ENCODE results near the gene PLCXD3.

PLCXD3 gene

DNA sequence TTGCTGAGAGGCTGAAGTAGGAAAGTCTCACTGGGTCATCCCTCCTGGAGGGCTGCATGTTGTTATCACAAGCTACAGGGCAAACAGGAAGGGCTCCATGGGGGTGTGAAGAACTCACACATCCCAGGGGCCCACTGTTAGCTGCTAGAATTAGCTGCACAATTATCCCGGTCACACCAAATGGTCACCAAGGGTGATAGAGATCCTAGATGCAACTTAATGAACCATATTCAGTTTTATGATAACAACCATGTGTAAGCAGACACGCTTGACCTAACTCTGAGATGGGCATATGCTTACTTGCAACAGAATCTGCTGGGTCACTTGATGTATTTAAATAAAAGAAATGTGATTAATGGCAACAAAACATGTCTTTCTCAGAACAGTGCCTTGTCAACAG is 153.6 kb downstream of the PLCXD3 start:
- TF ChIP-seq CTCF (conservative IDR thresholded peaks at IDR 0.05; ENCODE audit: low read depth) = no peak
- no peak for DNase-seq (ENCODE audit: low spot score)
- ChIA-PET CTCF (no interaction called here), POLR2A (ENCODE audit: low non-redundant PET) (no interaction called here)
- H3K27ac ChIP-seq = no peak overlapping the region

DNA sequence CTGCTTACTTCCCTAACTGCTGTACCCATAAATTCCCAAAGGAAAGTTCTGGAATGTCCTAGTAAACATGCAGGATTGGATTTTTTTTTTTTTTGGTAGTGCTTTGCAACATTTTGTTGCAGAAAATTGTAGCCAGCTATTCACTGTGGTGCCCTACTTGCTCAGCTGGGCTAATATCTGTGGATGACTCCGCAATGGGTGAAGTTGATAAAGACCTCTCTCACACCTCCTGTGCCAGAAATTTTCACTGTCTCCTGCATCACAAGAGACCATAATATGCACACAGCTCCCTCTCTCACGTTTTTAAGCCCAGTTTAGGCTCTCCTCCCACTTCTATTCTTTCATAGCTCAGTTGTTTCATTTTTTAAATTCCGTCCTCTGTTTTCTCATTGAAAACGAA is 160.6 kb downstream of the PLCXD3 start:
- no peak overlapping the region for H3K27ac ChIP-seq
- no peak for DNase-seq (ENCODE audit: low spot score)
- no peak for TF ChIP-seq CTCF (conservative IDR thresholded peaks at IDR 0.05; ENCODE audit: low read depth)
- POLR2A ChIA-PET (ENCODE audit: low non-redundant PET) = no interaction called here
- CTCF ChIA-PET = no interaction called here

DNA sequence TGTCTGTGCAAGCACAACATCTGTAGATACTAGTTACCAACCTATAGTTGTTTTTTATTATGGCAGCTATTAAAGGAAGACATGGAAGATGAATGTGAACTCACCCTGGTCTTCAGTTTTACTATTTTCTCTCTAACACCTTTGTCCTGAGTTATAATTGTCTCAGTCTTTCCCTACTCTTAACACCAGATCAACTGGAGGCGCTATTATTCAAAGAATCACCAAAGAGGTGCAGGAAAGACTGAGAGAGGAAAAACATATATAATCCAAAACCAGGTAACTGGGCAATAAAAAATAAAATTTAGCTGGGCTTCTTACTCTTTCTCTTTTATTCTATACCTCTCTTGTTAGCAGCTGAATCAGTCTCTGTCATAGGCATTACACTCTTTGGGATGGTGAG is 162.8 kb downstream of the PLCXD3 start:
- no peak for TF ChIP-seq CTCF (conservative IDR thresholded peaks at IDR 0.05; ENCODE audit: low read depth)
- no peak for DNase-seq (ENCODE audit: low spot score)
- CTCF ChIA-PET = interaction anchor here (0.5 to 0.9 kb wide), 2 partner anchors 294 to 1436 kb away, joined by 3 read pairs; no protein-coding TSS in a partner anchor
- no peak overlapping the region for H3K27ac ChIP-seq
- POLR2A ChIA-PET (ENCODE audit: low non-redundant PET) = no interaction called here

DNA sequence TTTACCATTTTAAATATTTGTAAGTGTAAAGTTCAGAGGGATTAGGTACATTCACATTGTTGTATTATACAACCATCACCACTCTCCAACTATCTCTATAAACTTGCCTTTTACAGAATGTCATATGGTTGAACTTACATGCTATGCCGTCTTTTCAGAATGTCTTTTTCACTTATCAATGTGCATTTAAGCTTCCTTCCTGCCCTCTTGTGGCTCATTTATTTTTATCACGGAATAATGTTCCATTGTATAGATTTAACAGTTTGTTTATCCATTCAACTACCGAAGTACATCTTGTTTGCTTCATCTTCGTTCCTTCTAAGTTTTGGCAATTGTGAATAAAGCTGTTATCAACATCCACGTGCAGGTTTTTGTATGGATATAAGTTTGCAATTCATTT is 163.8 kb downstream of the PLCXD3 start:
- CTCF ChIA-PET = interaction anchor here (0.5 kb wide), 1 partner anchor 441 kb away, joined by 3 read pairs; no protein-coding TSS in a partner anchor
- TF ChIP-seq CTCF (conservative IDR thresholded peaks at IDR 0.05; ENCODE audit: low read depth) = no peak
- no peak for DNase-seq (ENCODE audit: low spot score)
- no peak overlapping the region for H3K27ac ChIP-seq
- POLR2A ChIA-PET (ENCODE audit: low non-redundant PET) = no interaction called here

GRCh38 chr5:41345295-41345694 is 165.1 kb downstream of the PLCXD3 start:
- CTCF ChIA-PET = no interaction called here
- TF ChIP-seq CTCF (conservative IDR thresholded peaks at IDR 0.05; ENCODE audit: low read depth) = no peak

GRCh38 chr5:41339339-41339738 is 171.1 kb downstream of the PLCXD3 start:
- CTCF ChIA-PET = no interaction called here
- no peak for DNase-seq (ENCODE audit: low spot score)
- POLR2A ChIA-PET (ENCODE audit: low non-redundant PET) = no interaction called here
- H3K27ac ChIP-seq = no peak overlapping the region
- no peak for TF ChIP-seq CTCF (conservative IDR thresholded peaks at IDR 0.05; ENCODE audit: low read depth)

More at GRCh38 chr5:41345295-41345694, 165.1 kb downstream of the PLCXD3 start:
- no peak for DNase-seq (ENCODE audit: low spot score)
- POLR2A ChIA-PET (ENCODE audit: low non-redundant PET) = no interaction called here
- H3K27ac ChIP-seq = no peak overlapping the region
